HG03097 (cell line): Measurements from ENCODE around the gene GH1.
"Not testable (repeated sequence)": the region's sequence is repeated elsewhere in the genome, so short reads cannot be mapped to it uniquely, and the experiment has no call there.

Source experiments
- ATAC-seq: cut with Tn5 transposase; IDR thresholded peaks from one replicate; pipeline ENCODE4 v1.9.1; 2021; ENCODE audit not compliant: unreplicated experiment, low FRiP score

The GH1 gene

GRCh38 chr17:63869491-63870291, 48.9 kb downstream of the GH1 start:
- ATAC-seq, result not testable (repeated sequence)
